Measurements from ENCODE around the gene CXCL5. TPM values are rescaled to one million over a fixed set of nuclear protein-coding genes. Genes with fewer than 3 reads are reported as not detected.
"Not testable (repeated sequence)": the region's sequence is repeated elsewhere in the genome, so short reads cannot be mapped to it uniquely, and the experiment has no call there.

Gene CXCL5
- total RNA-seq, 1 donor from 2014 or later: not detected

- Mint-ChIP-seq H3K4me1 (no peaks in the 10 kb centered on the region), H3K27me3 (peaks cover 2% of the 10 kb centered on the region), H3K36me3 (ENCODE audit: low read depth) (no peaks in the 10 kb centered on the region), H3K9me3 (peaks cover 5% of the 10 kb centered on the region), H3K4me3 (no peak overlapping the region), H3K27ac (no peak overlapping the region)
- intact Hi-C loops (cut with micrococcal nuclease): no loop called here
- DNase-seq: no peak
Measured at GRCh38 chr4:73976217-73976616, 22.3 kb downstream of the CXCL5 start.

DNA sequence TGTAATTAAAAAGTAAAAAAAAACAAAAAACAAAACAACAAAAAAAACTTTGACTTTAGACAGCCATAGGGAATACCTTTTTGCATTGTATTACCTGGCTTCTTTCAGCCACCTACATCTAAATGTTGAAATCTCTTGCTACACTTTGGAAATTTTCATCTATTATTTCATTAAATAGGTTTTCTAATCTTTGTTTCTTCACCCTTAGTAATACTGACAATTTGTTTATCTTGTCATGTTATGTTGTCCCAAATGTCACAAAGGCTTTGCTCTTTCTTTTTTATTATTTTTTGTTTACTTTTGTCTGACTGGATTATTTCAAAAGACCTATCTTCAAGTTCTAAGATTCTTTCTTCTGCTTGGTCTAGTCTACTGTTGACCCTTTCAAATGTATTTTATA is 24.1 kb downstream of the CXCL5 start:
- Mint-ChIP-seq H3K4me1 (no peaks in the 10 kb centered on the region), H3K9me3 (peaks cover 5% of the 10 kb centered on the region), H3K27ac (no peak overlapping the region), H3K36me3 (ENCODE audit: low read depth) (no peaks in the 10 kb centered on the region), H3K27me3 (no peaks in the 10 kb centered on the region), H3K4me3 (no peak overlapping the region)
- intact Hi-C loops (cut with micrococcal nuclease): no loop called here
- DNase-seq: no peak

DNA sequence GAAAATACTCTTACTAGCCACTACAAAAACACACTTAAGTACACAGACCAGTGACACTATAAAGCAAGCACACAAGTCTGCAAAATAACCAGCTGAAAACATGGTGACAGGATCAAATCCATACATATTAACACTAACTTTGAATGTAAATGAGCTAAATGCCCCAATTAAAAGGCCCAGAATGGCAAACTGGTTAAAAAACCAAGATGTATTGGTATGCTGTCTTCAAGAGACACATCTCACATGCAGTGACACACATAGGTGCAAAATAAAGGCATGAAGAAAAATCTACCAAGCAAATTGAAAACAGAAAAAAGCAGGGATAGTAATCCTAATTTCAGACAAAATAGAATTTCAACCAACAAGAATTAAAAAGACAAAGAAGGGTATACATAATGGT is 27.5 kb downstream of the CXCL5 start:
- H3K27ac Mint-ChIP-seq: no peak overlapping the region
- no peaks in the 10 kb centered on the region for H3K36me3 Mint-ChIP-seq (ENCODE audit: low read depth)
- H3K4me3 Mint-ChIP-seq: no peak overlapping the region
- H3K27me3 Mint-ChIP-seq: no peaks in the 10 kb centered on the region
- peaks cover 5% of the 10 kb centered on the region for H3K9me3 Mint-ChIP-seq
- intact Hi-C loops (cut with micrococcal nuclease): no loop called here
- no peak for DNase-seq
- no peaks in the 10 kb centered on the region for H3K4me1 Mint-ChIP-seq

GRCh38 chr4:73970011-73970410 is 28.5 kb downstream of the CXCL5 start:
- Mint-ChIP-seq H3K9me3 (no peaks in the 10 kb centered on the region), H3K4me3 (no peak overlapping the region), H3K4me1 (no peaks in the 10 kb centered on the region), H3K36me3 (ENCODE audit: low read depth) (no peaks in the 10 kb centered on the region), H3K27me3 (no peaks in the 10 kb centered on the region), H3K27ac (no peak overlapping the region)
- intact Hi-C loops (cut with micrococcal nuclease): no loop called here
- no peak for DNase-seq

- Mint-ChIP-seq H3K4me1 (no peaks in the 10 kb centered on the region), H3K27ac (no peak overlapping the region), H3K27me3 (no peaks in the 10 kb centered on the region), H3K4me3 (no peak overlapping the region), H3K9me3 (no peaks in the 10 kb centered on the region), H3K36me3 (ENCODE audit: low read depth) (no peaks in the 10 kb centered on the region)
- no peak for DNase-seq
- intact Hi-C loops (cut with micrococcal nuclease): no loop called here
Measured at GRCh38 chr4:73967866-73968265, 30.6 kb downstream of the CXCL5 start.

GRCh38 chr4:73964862-73965611 is 33.4 kb downstream of the CXCL5 start:
- intact Hi-C loops (cut with micrococcal nuclease): no loop called here
- no peaks in the 10 kb centered on the region for H3K27me3 Mint-ChIP-seq
- no peak overlapping the region for H3K27ac Mint-ChIP-seq
- no peak overlapping the region for H3K4me3 Mint-ChIP-seq
- H3K4me1 Mint-ChIP-seq: no peaks in the 10 kb centered on the region
- H3K36me3 Mint-ChIP-seq (ENCODE audit: low read depth): no peaks in the 10 kb centered on the region
- H3K9me3 Mint-ChIP-seq: peaks cover 7% of the 10 kb centered on the region
- no peak for DNase-seq

GRCh38 chr4:73962724-73963123 is 35.8 kb downstream of the CXCL5 start:
- H3K4me3 Mint-ChIP-seq: no peak overlapping the region
- no peaks in the 10 kb centered on the region for H3K27me3 Mint-ChIP-seq
- no peak overlapping the region for H3K27ac Mint-ChIP-seq
- no peaks in the 10 kb centered on the region for H3K4me1 Mint-ChIP-seq
- intact Hi-C loops (cut with micrococcal nuclease): no loop called here
- H3K36me3 Mint-ChIP-seq (ENCODE audit: low read depth): no peaks in the 10 kb centered on the region
- peaks cover 7% of the 10 kb centered on the region for H3K9me3 Mint-ChIP-seq
- DNase-seq: no peak

DNA sequence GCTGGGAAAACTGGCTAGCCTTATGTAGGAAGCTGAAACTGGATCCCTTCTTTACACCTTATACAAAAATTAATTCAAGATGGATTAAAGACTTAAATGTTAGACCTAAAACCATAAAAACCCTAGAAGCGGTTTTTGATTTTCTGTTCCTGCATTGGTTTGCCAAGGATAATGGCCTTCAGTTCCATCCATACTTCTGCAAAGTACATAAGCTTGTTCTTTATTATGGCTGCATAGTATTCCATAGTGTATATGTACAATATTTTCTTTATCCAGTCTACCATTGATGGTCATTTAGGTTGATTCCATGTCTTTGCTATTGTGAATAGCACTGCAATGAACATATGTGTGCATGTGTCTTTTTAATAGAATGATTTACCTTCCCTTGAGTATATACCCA is 39.4 kb downstream of the CXCL5 start:
- H3K36me3 Mint-ChIP-seq (ENCODE audit: low read depth); H3K27ac Mint-ChIP-seq; H3K4me1 Mint-ChIP-seq; intact Hi-C loops (cut with micrococcal nuclease); H3K27me3 Mint-ChIP-seq; H3K9me3 Mint-ChIP-seq; DNase-seq; H3K4me3 Mint-ChIP-seq: not testable (repeated sequence)

- Mint-ChIP-seq H3K9me3 (no peaks in the 10 kb centered on the region), H3K27ac (no peak overlapping the region), H3K4me3 (no peak overlapping the region), H3K27me3 (no peaks in the 10 kb centered on the region), H3K4me1 (no peaks in the 10 kb centered on the region), H3K36me3 (ENCODE audit: low read depth) (no peaks in the 10 kb centered on the region)
- DNase-seq: no peak
- intact Hi-C loops (cut with micrococcal nuclease): no loop called here
Measured at GRCh38 chr4:73952352-73952751, 46.1 kb downstream of the CXCL5 start.

GRCh38 chr4:73950376-73950920 is 48.0 kb downstream of the CXCL5 start:
- H3K27ac Mint-ChIP-seq; H3K36me3 Mint-ChIP-seq (ENCODE audit: low read depth); H3K27me3 Mint-ChIP-seq; H3K4me3 Mint-ChIP-seq; H3K9me3 Mint-ChIP-seq; DNase-seq; intact Hi-C loops (cut with micrococcal nuclease); H3K4me1 Mint-ChIP-seq: not testable (repeated sequence)

GRCh38 chr4:73948990-73949706 is 49.3 kb downstream of the CXCL5 start:
- no peaks in the 10 kb centered on the region for H3K36me3 Mint-ChIP-seq (ENCODE audit: low read depth)
- H3K4me3 Mint-ChIP-seq: no peak overlapping the region
- H3K9me3 Mint-ChIP-seq: no peaks in the 10 kb centered on the region
- H3K27me3 Mint-ChIP-seq: peaks cover 12% of the 10 kb centered on the region
- H3K27ac Mint-ChIP-seq: no peak overlapping the region
- DNase-seq: no peak
- intact Hi-C loops (cut with micrococcal nuclease): no loop called here
- H3K4me1 Mint-ChIP-seq: no peaks in the 10 kb centered on the region

DNA sequence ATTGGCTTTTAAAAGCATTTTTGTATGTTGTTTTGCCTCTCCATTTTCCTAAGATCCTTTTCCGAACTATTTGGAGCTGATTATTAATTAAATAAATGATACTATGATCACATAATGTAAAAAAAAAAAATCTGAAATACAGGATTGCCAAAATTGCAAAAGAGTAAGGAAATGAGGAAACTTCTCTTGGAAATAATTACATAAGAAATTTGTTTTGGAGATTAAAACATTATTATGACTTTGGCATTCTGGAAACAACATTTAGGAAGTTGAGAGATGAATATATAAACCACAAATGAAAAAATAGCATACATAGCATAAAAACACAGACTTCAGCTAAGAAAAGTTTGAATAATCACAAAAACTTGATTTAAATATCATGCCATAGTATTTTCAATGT is 50.2 kb downstream of the CXCL5 start:
- no peak for DNase-seq
- Mint-ChIP-seq H3K4me1 (no peaks in the 10 kb centered on the region), H3K36me3 (ENCODE audit: low read depth) (no peaks in the 10 kb centered on the region), H3K27ac (no peak overlapping the region), H3K27me3 (peaks cover 19% of the 10 kb centered on the region), H3K4me3 (no peak overlapping the region), H3K9me3 (no peaks in the 10 kb centered on the region)
- intact Hi-C loops (cut with micrococcal nuclease): no loop called here

- Mint-ChIP-seq H3K36me3 (ENCODE audit: low read depth) (no peaks in the 10 kb centered on the region), H3K9me3 (no peaks in the 10 kb centered on the region), H3K27ac (no peak overlapping the region), H3K4me3 (no peak overlapping the region), H3K27me3 (peaks cover 26% of the 10 kb centered on the region), H3K4me1 (no peaks in the 10 kb centered on the region)
- intact Hi-C loops (cut with micrococcal nuclease): no loop called here
- no peak for DNase-seq
Measured at GRCh38 chr4:73947239-73947985, 51.1 kb downstream of the CXCL5 start.
